Astrocyte (in vitro differentiated cells and primary cell): Measurements from ENCODE around the gene RPLP2.

Experiments
- CTCF ChIP-seq: IDR thresholded peaks from 2 replicates; pipeline ENCODE4 v1.5.1; 2011; ENCODE audit warnings: low read depth, mild to moderate bottlenecking, inconsistent platforms, low read length, moderate library complexity; ENCODE audit not compliant: insufficient read depth
- EZH2 ChIP-seq: IDR thresholded peaks from 2 replicates; pipeline ENCODE4 v1.6.1; 2012; ENCODE audit warnings: mild to moderate bottlenecking, low read length, inconsistent platforms; ENCODE audit not compliant: insufficient read depth

GRCh38 chr11:767238-767637 lies 42.5 kb upstream of the RPLP2 start:
- TF ChIP-seq CTCF = no peak
- TF ChIP-seq EZH2 = no peak
